OCI-LY3 (cell line): ENCODE results near the gene SGPP2.

Source experiments
- EZH2phosphoT487 ChIP-seq: fragments of 200-600 bp; shearing (Covaris generic); IDR thresholded peaks from 2 replicates; pipeline ENCODE4 v1.6.1; 2018; ENCODE audit warnings: antibody characterized with exemption, mixed run types, low read depth
- TF ChIP-seq, protein P1 (sequence below): fragments of 200-600, 300-600 bp; sonication (generic); IDR thresholded peaks from 2 replicates; pipeline ENCODE4 v1.5.1; 2014; ENCODE audit warnings: antibody characterized with exemption, low read length, low read depth

- TF ChIP-seq, protein P1, sequence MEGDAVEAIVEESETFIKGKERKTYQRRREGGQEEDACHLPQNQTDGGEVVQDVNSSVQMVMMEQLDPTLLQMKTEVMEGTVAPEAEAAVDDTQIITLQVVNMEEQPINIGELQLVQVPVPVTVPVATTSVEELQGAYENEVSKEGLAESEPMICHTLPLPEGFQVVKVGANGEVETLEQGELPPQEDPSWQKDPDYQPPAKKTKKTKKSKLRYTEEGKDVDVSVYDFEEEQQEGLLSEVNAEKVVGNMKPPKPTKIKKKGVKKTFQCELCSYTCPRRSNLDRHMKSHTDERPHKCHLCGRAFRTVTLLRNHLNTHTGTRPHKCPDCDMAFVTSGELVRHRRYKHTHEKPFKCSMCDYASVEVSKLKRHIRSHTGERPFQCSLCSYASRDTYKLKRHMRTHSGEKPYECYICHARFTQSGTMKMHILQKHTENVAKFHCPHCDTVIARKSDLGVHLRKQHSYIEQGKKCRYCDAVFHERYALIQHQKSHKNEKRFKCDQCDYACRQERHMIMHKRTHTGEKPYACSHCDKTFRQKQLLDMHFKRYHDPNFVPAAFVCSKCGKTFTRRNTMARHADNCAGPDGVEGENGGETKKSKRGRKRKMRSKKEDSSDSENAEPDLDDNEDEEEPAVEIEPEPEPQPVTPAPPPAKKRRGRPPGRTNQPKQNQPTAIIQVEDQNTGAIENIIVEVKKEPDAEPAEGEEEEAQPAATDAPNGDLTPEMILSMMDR, result no peak
- TF ChIP-seq EZH2phosphoT487, result no peak
These were observed 141.9 kb downstream of the SGPP2 start for GRCh38 chr2:222566229-222566628.
